Fibroblast of skin of back (primary cell): ENCODE measurements around the gene ADAP1.
"Not testable (repeated sequence)": the region's sequence is repeated elsewhere in the genome, so short reads cannot be mapped to it uniquely, and the experiment has no call there.

Experiments
- DNase-seq: peaks from one replicate; pipeline ENCODE4 v3.0.0-alpha.2; 2013

The ADAP1 gene

GRCh38 chr7:937856-938484, 16.5 kb downstream of the ADAP1 start:
- DNase-seq, result no peak

DNA sequence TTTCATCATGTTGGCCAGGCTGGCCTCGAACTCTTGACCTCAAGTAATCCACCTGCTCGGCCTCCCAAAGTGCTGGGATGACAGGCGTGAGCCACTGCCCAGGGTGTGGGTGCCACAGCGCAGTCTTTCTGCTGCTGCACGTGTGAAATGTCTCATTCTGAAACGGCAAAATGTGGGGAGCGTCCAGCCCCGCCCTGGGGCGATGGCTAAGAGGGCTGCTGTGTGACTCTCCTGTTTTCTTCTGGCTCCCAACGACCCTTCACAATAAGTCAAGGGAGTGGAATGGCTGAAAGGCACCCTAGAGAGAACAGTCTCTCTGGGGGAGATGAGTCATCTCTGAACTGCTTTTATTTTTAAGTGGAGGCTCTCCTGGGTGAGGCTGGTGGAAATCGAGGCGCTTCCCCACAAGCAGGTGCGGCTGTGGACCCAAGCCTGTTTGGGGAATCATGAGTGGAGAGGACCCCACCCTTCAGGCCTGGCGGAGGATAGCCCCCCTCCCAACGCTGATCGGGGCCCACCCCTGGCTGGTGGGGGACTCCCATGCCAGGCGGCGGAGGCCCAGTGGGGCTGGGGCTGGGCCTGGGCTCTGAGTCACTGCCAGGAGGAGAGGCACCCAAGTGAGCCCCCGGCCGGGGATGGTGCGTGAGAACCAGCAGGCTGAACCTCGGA, 18.0 kb downstream of the ADAP1 start:
- DNase-seq, result peak; percentile 46

DNA sequence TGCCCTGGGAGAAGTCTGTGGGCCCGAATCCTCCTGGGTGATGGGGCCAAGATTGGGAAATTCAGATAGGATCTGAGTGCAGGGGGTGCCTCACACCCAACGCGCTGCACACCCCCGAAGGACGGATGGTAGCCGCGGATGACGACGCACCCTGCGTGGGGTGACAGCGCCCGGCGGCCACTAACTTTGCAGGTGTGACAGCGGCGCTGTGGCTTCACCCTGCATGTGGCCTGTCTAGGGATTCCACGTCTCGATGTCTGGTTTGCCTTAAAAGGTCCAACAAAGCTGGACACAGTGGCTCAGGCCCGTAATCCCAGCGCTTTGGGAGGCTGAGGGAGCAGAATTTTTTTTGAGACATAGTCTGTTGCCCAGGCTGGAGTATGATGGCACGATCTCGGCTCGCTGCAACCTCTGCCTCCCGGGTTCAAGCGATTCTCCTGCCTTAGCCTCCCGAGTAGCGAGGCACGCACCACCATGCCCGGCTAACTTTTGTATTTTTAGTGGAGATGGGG, 18.6 kb downstream of the ADAP1 start:
- no peak for DNase-seq

DNA sequence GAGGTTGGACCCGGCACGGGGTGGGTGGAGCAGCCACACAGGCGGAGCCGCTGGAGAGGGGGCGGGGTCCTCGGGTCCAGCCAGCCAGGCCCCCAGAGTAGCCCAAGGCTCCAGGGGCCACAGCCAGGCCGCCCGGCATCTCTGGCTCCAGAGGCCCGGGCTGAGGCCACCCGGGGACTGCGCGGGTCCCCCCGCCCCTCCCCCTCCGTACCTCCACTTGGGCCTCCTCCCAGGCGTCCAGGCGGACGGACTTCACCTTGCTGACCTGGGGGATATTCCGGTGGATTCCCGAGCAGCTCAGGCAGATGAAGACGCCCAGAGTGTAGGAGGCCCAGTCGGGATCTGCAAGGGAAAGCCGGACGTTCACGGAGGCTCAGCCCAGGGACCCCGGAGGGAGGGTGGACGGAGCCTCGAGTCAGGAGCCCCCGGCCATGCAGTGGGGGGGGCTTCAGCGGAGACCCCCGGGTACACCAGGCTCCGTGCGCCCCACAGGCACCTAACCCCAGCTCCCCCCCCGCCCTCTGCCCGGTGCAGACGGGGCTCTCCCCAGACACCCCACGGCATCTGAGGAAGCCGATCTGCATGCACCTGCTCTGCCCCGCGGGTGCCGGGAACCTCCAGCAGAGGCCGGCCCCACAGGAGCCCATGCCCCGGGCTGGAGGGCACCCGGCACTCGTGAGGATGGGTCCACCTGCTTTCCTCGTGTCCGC, 19.2 kb downstream of the ADAP1 start:
- DNase-seq, result no peak

DNA sequence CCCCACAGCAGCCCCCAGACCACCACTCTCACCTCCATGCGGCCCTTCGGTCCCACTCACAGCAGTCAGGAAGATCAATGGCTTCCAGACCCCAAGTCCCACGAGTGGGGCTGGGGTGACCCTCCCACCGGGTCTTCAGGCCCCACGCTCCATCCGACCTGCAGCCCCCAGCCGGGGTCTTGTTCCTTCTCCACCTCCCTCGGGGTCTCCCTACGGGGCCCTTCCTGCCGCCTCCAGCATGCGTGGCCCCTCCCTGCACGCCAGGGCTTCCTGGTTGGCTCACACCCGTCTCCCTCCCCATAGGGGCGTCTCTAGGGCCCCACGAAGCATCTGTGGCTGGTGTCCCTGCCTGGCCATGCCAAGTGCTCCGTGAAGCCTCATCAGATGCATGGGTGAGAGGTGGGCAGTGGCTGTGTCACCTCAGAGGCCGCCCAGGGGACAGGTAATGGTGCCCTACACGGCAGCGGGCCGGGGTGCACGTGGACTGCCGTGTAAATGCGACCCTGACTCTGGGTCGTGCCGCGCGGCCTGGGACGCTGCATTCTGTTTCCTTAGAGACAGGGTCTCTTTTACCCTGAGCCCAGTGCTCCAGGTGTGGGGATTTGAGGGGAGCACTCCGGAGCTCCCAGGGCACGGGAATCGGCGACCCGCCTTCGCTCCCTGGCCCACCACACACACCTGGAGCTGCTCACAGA, 19.9 kb downstream of the ADAP1 start:
- no peak for DNase-seq

- no peak for DNase-seq
These were observed 21.9 kb downstream of the ADAP1 start for GRCh38 chr7:932651-932975.

DNA sequence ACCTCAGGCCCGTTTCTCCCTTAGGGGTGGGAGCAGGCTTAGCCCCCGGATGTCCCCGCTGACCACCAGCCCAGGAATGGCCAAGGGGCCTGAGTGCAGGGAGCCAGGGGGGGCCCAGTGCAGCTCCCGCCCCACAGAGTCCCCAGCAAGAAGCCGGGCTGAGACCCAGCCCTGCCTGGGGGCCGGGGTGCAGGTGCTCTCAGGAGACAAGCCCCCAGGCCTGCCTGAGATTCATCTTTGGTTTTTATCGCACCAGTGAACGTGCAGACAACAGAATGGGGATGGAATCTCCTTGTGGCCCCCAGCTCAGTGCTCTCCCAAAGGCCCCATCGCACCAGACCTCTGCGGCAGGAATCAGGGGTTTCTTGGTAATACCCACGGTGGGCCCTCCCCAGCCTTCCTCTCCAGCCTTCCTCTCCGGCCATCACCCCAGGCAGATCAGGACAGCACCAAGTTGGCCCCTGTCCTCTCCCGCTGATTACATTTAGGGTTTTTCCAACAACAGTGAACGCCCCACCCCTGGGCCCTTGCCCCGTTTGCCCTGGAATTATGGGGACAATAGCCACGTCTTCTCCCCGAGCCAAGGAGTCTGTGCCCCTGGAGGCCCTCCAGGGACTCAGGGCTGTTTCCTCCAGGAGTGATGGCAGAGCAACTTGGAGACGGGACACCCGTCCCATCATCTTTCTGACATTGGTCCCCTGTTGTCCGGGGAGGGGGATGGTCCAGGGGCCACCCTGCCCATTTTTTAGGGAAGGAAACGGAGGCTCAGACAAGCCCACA, 22.4 kb downstream of the ADAP1 start:
- DNase-seq, result no peak

DNA sequence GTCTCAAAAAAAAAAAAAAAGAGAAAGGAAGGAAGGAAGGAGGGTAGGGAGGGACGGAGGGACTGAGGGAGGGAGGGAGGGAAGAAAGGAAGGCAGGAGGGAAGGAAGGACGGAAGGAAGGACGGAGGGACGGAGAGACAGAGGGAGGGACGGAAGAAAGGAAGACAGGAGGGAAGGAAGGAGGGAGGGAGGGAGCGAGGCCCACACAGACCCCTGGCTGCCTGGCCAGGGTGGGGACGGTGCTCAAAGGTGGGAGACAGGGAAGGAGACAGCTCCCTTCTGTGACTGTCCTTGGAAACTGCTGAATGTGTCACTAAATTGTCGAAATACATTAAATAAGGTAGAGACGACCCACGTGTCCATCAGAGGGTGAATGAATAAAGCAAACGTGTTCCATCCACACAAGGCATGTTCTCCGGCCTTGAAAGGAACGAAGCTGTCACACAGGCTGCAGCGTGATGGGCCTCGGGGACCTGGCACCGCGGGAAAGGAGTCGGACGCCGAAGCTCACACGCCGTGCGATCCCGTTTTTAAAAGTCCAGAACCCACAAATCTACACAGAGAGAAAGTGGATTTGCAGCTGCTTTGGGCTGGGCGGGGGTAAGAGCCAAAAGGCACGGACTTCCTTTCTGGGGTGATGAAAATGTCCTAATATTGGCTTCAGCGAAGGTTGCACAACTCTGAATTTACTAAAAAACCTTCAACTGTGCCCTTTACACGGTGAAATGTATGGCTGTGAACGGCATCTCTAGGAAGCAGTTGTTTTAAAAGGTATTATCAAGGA, 23.3 kb downstream of the ADAP1 start:
- no peak for DNase-seq

DNA sequence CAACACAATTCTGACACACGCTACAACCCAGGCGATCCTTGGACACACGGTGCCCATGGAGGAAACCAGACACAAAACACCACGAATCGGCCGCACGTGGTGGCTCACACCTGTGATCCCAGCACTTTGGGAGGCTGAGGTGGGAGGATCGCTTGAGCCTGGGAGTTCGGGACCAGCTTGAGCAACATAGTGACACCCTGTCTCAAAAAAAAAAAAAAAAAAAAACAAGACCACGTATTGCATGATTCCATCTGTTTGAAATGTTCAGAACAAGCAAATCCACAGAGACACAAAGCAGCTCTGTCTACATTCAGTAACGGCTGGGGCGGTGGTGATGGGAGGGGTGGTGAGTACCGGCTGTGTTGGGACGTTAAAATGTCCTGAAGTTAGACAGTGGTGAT, 25.2 kb downstream of the ADAP1 start:
- no peak for DNase-seq

GRCh38 chr7:927031-927671, 27.3 kb downstream of the ADAP1 start:
- DNase-seq, result no peak

GRCh38 chr7:926061-927030, 28.1 kb downstream of the ADAP1 start:
- DNase-seq, result no peak

GRCh38 chr7:925601-926000, 28.9 kb downstream of the ADAP1 start:
- no peak for DNase-seq

DNA sequence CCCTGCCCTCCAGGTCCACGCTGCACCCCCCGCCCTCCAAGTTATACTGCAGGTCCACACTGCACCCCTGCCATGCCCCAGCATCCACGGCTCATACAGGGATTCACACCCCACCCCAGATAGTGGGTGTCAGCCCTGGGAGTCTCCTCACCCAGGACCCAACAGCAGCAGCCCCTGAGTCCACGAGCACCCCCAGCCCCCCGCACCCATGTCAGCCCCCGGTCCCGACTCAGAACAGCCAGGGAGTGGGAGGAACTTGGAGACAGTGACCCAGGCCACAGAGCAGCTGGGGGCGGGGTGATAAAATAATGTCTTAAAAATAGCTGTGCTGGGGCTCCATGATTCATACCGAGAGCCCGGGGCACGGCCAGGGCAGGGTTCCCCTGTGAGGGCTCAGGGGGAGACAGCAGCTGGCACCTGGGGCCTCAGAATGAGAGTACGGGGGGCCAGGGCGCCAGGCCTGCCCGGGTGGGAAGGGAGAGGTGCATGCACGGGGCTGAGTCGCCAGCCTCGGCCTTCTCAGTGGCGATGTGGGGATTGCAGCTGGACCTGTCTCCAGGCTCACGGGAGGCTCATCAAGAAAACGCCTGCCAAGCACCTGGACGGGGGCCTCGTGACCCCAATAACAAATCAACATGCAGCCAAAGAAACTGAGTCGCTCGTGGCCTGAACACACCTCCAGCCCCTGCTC, 29.8 kb downstream of the ADAP1 start:
- peak; percentile 37 for DNase-seq

DNA sequence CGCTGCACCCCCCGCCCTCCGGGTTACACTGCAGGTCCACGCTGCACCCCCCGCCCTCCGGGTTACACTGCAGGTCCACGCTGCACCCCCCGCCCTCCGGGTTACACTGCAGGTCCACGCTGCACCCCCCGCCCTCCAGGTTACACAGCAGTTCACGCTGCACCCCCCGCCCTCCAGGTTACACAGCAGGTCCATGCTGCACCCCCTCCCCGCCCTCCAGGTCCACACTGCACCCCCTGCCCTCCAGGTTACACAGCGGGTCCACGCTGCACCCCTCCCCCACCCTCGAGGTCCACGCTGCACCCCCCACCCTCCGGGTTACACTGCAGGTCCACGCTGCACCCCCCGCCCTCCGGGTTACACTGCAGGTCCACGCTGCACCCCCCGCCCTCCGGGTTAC, 30.4 kb downstream of the ADAP1 start:
- not testable (repeated sequence) for DNase-seq

GRCh38 chr7:923108-924041, 31.1 kb downstream of the ADAP1 start:
- DNase-seq, result peak; percentile 66

- no peak for DNase-seq
These were observed 32.0 kb downstream of the ADAP1 start for GRCh38 chr7:922334-923107.
